GM23338 (cell line): Measurements from ENCODE around the gene ZNF277.

Experiments
- CTCF ChIP-seq, 2 experiments: fragments of 200-600 bp in 1 of 2; sonication (generic) in 1 of 2; conservative IDR thresholded peaks; 2 replicates each; pipeline versions ENCODE4 v1.5.1 to v1.6.1; 2016 to 2017; ENCODE audit warnings: antibody characterized with exemption in 2 of 2, low read depth in 2 of 2, mild to moderate bottlenecking in 2 of 2, moderate library complexity in 1 of 2
- EZH2phosphoT487 ChIP-seq: fragments of 200-600 bp; sonication (generic); IDR thresholded peaks from one replicate; pipeline ENCODE4 v1.8.1; 2018; ENCODE audit warnings: antibody characterized with exemption; ENCODE audit not compliant: unreplicated experiment
- JUNB ChIP-seq: IDR thresholded peaks from one replicate; pipeline ENCODE4 v1.6.1; 2016; ENCODE audit warnings: antibody characterized with exemption; ENCODE audit not compliant: unreplicated experiment

DNA sequence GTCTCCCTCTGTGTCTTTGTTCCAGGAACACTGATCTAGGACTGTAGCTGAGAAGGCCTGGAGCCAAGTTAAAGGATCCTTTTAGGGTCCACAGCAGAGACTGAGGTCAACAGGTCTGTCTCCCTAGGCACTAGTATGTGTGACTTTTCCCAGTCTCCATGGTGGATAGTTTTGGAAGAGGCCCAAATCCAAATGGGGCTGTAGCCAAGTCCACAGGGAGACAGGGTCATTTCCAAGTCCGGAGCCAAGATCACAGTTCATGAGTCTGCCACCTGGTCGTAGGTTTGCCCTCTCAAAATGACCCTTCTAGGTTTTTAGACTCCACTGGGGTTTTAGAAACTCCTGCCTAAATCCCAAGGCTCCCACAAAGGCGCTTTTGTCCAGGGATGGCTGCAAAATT lies 16.8 kb downstream of the ZNF277 start:
- no peak for TF ChIP-seq JUNB
- TF ChIP-seq CTCF (conservative IDR thresholded peaks at IDR 0.05; ENCODE audit: low read depth in 2 of 2): no peak
- TF ChIP-seq EZH2phosphoT487: no peak
